GM19043 (cell line): ENCODE data around the gene ZNF639.
"Not testable (repeated sequence)": the region's sequence is repeated elsewhere in the genome, so short reads cannot be mapped to it uniquely, and the experiment has no call there.

Experiments used
- ATAC-seq: cut with Tn5 transposase; IDR thresholded peaks from one replicate; pipeline ENCODE4 v1.9.1; 2021; ENCODE audit warnings: low read depth; ENCODE audit not compliant: unreplicated experiment

ZNF639 gene

GRCh38 chr3:179322286-179323196 lies at the start of gene ZNF639:
TSS of gene ZNF639 (plus strand) at chr3:179323031. CDS start at chr3:179328294, 5,263 bp downstream.
- peak; percentile 62 for ATAC-seq

DNA sequence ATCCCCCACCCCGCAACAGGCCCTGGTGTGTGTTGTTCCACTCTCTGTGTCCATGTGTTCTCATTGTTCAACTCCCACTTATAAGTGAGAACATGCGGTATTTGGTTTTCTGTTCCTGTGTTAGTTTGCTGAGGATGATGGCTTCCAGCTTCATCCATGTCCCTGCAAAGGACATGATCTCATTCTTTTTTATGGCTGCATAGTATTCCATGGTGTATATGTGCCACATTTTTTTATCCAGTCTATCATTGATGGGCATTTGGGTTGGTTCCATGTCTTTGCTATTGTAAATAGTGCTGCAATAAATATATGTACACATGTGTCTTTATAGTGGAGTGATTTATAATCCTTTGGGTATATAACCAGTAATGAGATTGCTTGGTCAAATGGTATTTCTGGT lies 48.4 kb upstream of the ZNF639 start:
- not testable (repeated sequence) for ATAC-seq

DNA sequence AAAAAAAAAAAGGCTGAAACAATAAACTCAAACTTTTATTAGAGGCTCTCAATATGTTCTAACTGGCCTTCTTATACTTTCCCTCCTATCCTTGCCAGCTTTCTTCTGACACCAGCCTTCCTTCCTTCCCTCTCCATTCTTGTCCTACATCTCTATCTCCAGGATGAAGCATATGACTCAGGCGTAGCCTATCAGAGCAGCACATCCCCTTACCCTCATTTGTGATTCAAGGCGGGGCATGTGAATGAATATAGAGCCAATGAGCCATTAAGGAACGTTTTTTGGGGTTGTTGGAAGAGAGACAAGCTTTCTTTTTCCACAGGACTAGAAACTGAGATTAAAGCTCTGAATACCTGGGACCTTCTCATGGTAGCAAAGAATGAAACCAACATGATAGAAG lies 46.8 kb upstream of the ZNF639 start:
- ATAC-seq: no peak

- ATAC-seq: no peak
Measured at GRCh38 chr3:179276743-179277142, 46.1 kb upstream of the ZNF639 start.

GRCh38 chr3:179278151-179278550 lies 44.7 kb upstream of the ZNF639 start:
- no peak for ATAC-seq

GRCh38 chr3:179278932-179279693 lies 43.7 kb upstream of the ZNF639 start:
- ATAC-seq: no peak

DNA sequence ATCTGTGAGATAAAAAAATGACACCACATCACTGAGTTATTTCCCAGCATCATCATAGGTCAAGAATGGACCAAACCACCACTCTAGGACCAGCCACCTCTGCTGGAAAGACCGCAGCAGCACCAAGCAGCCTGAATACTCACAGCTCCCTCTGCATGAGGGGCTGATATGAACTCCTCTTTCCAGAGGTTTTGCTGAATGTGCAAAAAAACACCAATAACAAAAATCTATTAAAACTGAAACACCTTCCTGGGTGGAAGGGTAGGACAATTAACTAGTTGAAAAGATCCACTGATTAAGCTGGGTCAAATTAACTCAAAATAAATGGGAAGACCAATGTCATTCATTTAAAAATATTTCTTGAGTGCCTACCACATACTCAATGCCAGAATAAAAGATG lies 43.0 kb upstream of the ZNF639 start:
- ATAC-seq: no peak

- ATAC-seq: no peak
Measured at GRCh38 chr3:179281825-179282224, 41.0 kb upstream of the ZNF639 start.

DNA sequence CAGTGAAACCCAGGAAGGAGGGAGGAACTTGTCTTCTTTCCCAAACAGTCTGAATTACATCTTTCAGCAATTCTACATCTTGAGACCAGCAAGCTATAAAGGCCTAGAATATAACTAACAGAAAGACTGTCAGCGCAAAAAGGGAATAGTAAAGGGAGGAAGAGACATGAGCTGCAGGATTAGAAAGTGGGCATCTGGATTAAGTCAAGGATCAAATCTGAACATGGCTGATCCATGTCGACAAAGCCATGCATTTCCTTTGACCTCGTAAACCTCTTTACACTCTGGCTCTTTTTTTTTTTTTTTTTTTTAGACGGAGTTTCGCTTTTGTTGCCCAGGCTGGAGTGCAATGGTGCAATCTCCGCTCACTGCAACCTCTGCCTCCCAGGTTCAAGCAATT lies 36.5 kb upstream of the ZNF639 start:
- no peak for ATAC-seq

GRCh38 chr3:179288845-179289244 lies 34.0 kb upstream of the ZNF639 start:
- no peak for ATAC-seq

- no peak for ATAC-seq
Measured at GRCh38 chr3:179289295-179289694, 33.5 kb upstream of the ZNF639 start.

DNA sequence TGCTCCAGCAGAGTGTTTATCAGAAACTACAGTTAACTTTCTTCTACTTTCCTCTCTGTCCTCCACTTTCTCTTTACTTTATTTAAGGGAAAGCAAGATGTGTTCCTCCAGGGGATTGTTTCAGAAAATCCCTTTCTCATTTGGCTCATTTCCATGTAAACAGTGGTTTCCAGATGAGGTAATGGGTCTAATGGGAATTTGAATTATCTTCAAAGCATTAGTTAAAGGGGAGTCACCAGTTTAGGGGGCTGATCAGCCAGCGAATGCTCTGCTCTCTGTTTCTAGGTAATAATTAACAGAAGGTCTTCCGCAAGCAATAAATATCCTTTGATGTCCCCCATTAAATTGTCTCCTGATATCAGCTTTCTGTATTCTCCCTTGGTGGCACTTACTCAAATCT lies 30.4 kb upstream of the ZNF639 start:
- ATAC-seq: no peak

DNA sequence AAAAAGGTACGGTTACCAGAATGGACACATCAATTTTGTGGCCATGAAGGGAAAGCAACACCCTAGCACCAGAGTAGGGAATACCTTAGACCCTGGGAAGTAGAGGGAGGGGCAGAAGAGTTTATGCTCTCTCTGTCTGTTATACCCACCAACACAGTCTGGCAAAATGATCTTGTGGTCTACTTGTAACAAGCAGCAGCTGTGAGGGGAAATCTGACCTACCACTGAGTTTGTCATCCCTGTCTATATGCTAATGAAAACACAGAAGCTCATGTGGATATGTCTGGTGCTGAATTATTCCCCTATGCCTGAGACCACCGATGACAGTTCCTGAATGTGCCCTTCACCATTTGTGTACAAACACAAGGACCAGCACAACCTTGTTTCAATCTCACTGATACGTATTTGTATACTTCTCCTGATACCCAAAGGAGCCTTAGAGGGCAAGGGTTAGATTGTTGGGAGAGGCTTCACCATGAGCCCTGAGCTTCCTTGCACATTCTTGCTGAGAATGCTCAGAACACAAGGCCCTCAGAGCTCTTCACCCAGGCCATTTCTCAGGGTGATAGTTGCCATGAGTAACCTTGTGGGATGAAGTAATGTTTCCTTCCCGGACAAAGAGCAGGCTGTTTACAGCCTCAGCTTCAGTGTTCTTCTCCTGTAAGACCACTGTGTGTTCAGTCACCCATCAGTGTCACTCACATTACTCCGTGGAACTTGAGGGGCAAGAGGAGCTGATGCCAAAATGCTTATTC lies 24.7 kb upstream of the ZNF639 start:
- no peak for ATAC-seq

DNA sequence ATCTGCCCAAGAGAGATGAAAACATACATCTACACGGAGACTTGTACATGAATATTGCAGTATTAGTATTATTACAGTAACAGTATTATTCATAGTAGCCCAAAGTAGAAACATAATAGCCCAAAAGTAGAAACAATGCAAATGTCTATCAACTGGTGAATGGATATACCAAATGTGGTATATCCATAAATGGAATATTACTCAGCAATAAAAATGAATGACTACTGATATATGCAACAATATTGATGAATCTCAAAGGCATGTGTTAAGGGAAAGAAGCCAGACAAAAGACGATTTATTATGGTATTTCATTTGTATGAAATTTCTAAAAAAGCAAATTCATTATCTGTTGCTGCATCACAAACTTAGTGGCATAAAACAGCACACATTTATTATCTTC lies 23.5 kb upstream of the ZNF639 start:
- ATAC-seq: no peak

DNA sequence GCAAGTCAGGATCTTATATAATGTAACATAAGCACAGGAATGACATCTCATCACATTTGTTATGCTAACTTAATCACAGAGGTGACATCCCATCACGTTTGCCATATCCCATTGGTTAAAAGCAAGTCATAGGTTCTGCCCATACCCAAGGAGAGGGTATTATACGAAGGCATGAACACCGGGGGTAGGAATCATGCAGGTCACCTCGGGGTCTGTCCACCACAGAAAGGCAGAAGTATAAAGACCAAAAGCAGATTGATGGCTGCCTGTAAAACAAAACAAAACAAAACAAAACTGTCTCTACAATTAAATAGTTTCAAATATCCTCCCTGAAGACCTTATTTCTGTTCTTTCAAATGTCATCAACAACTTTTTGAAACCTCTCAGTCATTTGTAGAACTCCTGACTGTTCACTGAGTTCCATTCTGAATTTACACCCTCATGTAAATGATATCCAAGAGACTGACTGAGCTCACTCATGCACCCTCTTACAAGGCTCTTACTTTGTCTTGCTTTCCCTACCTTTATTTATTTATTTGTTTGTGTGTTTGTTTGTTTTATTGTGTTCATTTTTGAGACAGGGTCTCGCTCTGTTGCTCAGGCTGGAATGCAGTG lies 22.7 kb upstream of the ZNF639 start:
- ATAC-seq: no peak

DNA sequence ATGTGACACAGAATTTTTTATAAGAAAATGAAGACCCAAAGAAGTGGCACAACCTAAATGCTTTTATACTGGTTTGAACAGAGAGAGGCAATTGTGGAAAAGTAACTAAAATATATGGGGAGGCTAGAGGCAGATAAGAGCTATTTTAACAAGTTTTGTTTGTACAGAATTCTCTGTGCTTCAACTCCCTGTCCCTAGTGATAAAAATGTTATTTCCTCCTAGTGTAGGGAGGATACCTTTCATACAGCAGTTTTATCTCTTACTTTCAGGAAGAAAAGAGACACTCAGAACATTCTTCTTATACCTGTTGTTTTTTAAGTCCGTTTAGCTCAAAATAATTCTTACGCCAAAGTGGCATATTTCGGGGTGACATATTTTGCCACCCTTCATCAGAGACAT lies 21.2 kb upstream of the ZNF639 start:
- ATAC-seq: no peak

DNA sequence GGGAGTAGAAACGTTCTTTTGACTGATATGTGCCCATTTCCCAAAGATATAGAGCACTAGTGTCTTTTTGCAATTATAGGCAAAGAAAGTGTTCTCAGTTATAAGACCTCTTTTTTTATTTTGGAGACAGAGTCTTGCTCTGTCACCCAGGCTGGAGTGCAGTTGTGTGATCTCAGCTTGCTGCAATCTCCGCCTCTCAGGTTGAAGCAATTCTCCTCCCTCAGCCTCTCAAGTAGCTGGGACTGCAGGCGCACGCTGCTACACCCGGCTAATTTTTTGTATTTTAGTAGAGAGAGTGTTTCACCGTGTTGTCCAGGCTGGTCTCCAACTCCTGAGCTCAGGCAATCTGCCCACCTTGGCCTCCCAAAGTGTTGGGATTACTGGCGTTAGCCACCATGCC lies 20.7 kb upstream of the ZNF639 start:
- no peak for ATAC-seq

GRCh38 chr3:179304605-179305004 lies 18.2 kb upstream of the ZNF639 start:
- ATAC-seq: no peak

GRCh38 chr3:179307362-179307761 lies 15.5 kb upstream of the ZNF639 start:
- not testable (repeated sequence) for ATAC-seq

- no peak for ATAC-seq
Measured at GRCh38 chr3:179308001-179308400, 14.8 kb upstream of the ZNF639 start.
